GM12878 (cell line): ENCODE data around the gene TBC1D1.

Experiments
- CBX5 ChIP-seq: sonication (generic); IDR thresholded peaks from 2 replicates; pipeline ENCODE4 v1.6.1; 2016; ENCODE audit warnings: low read depth, moderate library complexity, mild to moderate bottlenecking, inconsistent platforms
- CEBPZ ChIP-seq: fragments of 150-350 bp; IDR thresholded peaks from 2 replicates; pipeline ENCODE4 v1.6.1; 2016; ENCODE audit warnings: low read depth, low read length
- CTCF ChIP-seq, 3 experiments: IDR thresholded peaks in 2 of 3; conservative IDR thresholded peaks in 1 of 3; 2 replicates each; pipeline ENCODE4 v1.5.1; 2011; ENCODE audit warnings: low read depth in 3 of 3, low read length in 3 of 3, mild to moderate bottlenecking in 3 of 3, control low read depth in 2 of 3, moderate library complexity in 2 of 3, inconsistent platforms in 1 of 3, mixed read lengths in 1 of 3; ENCODE audit not compliant: control insufficient read depth in 2 of 3, insufficient read depth in 1 of 3; ENCODE audit errors: extremely low read depth in 1 of 3
- EED ChIP-seq: sonication (generic); IDR thresholded peaks from 2 replicates; pipeline ENCODE4 v1.6.1; 2016; ENCODE audit warnings: antibody characterized with exemption, low read depth
- EZH2 ChIP-seq: IDR thresholded peaks from 2 replicates; pipeline ENCODE4 v1.6.1; 2012; ENCODE audit warnings: low read depth, mild to moderate bottlenecking, control low read depth, inconsistent platforms, low read length, borderline replicate concordance; ENCODE audit not compliant: control insufficient read depth
- HDAC2 ChIP-seq: fragments of 200-600 bp; sonication (generic); IDR thresholded peaks from 2 replicates; pipeline ENCODE4 v1.6.1; 2017
- PBX3 ChIP-seq: IDR thresholded peaks from 2 replicates; pipeline ENCODE4 v1.6.1; 2011; ENCODE audit warnings: mild to moderate bottlenecking, low read depth, low read length, moderate library complexity; ENCODE audit not compliant: insufficient replicate concordance
- POLR2A ChIP-seq: IDR thresholded peaks from 2 replicates; pipeline ENCODE4 v1.6.1; 2011; ENCODE audit warnings: low read depth, mild to moderate bottlenecking, low read length
- POLR2AphosphoS5 ChIP-seq: IDR thresholded peaks from 2 replicates; pipeline ENCODE4 v1.6.1; 2011; ENCODE audit warnings: mild to moderate bottlenecking, low read length, inconsistent platforms
- RBBP5 ChIP-seq: fragments of 200-600 bp; sonication (generic); conservative IDR thresholded peaks from 2 replicates; pipeline ENCODE4 v1.6.1; 2016
- USF2 ChIP-seq: IDR thresholded peaks from 2 replicates; pipeline ENCODE4 v1.6.1; 2011; ENCODE audit warnings: low read depth, low read length, improper control_type of control experiment, borderline replicate concordance
- ZNF24 ChIP-seq: fragments of 450-650 bp; IDR thresholded peaks from 2 replicates; pipeline ENCODE4 v1.6.1; 2017; ENCODE audit warnings: antibody characterized with exemption, mild to moderate bottlenecking
- ZNF274 ChIP-seq: IDR thresholded peaks from one replicate; pipeline ENCODE4 v1.8.0; 2011; ENCODE audit not compliant: insufficient read length, insufficient read depth

- TF ChIP-seq ZNF24 (no peak), CTCF (IDR thresholded peaks at IDR 0.05 in 2 of 3, conservative IDR thresholded peaks at IDR 0.05 in 1 of 3; ENCODE audit: control insufficient read depth in 2 of 3, extremely low read depth in 1 of 3, insufficient read depth in 1 of 3, low read depth in 3 of 3, low read length in 3 of 3) (no peak), POLR2A (no peak), HDAC2 (no peak), EED (no peak), POLR2AphosphoS5 (no peak), CBX5 (no peak), PBX3 (no peak), ZNF274 (no peak), USF2 (no peak), CEBPZ (no peak), RBBP5 (no peak), EZH2 (no peak)
Observed at GRCh38 chr4:38009949-38010348, 119.1 kb downstream of the TBC1D1 start.
